Measurements from ENCODE around the gene RCL1. TPM values are rescaled to one million over a fixed set of nuclear protein-coding genes. Genes with fewer than 3 reads are reported as not detected.

The RCL1 gene
- 12.1 and 13.2 TPM in 2 replicates for total RNA-seq
- 9.0 and 12.9 TPM in 2 replicates for polyA plus RNA-seq
- polyA plus RNA-seq (2011; cell fraction: cytosol; rRNA removed) = 13.3 and 15.1 TPM in 2 replicates
- 12.4 and 16.0 TPM in 2 replicates for polyA plus RNA-seq (2011; cell fraction: nucleus; rRNA removed)
- 12.5 and 19.1 TPM in 2 replicates for polyA plus RNA-seq (2012)
- polyA minus RNA-seq = 12.8 and 15.1 TPM in 2 replicates
- 11.8 TPM for polyA minus RNA-seq (2011; cell fraction: cytosol; rRNA and poly(A)+ RNA removed)
- 17.2 and 19.3 TPM in 2 replicates for polyA minus RNA-seq (2011; cell fraction: nucleus; rRNA and poly(A)+ RNA removed)
- Bru-seq, nascent RNA = percentile 75 among the genes with signal in this experiment
- BruChase-seq, experiment 1, labeled RNA remaining after a 6-hour chase = percentile 64 among the genes with signal in this experiment
- BruChase-seq, experiment 2, labeled RNA remaining after a 2-hour chase = percentile 65 among the genes with signal in this experiment
- long read RNA-seq, transcript RCL1-204 (9 exons, 2,134 nt) = major isoform, 22 of 29 reads
- long read RNA-seq, partial matches to known transcripts = 3 of 29 reads
- long read RNA-seq, other reads (novel, unspliced or antisense) = 0 of 29 reads

- Histone ChIP-seq H3K9me1 (replicated peaks; ENCODE audit: control insufficient read depth, extremely low read depth, insufficient read depth, low read length) (no peaks in the 10 kb centered on the region), H3K27ac (ENCODE audit: insufficient read depth, low read depth, low read length) (peak within 1 kb of the TSS; percentile 75), H3K79me2 (ENCODE audit: control insufficient read depth, insufficient read depth, low read length) (peaks cover 48% of the 10 kb centered on the region), H3K4me3 (replicated peaks in 1 of 3; ENCODE audit: insufficient read depth in 1 of 3, low read depth in 1 of 3, low read length in 3 of 3) (peak within 1 kb of the TSS; percentile 92 to 94 (median 94)), H3K4me1 (ENCODE audit: control insufficient read depth, extremely low read depth, insufficient read depth, low read length) (peaks cover 19% of the 10 kb centered on the region), H3K9ac (replicated peaks; ENCODE audit: extremely low read depth, insufficient read depth, low read length) (peak within 1 kb of the TSS; percentile 81), H4K20me1 (replicated peaks; ENCODE audit: control insufficient read depth, extremely low read depth, insufficient read depth, low read length) (no peaks in the 10 kb centered on the region), H2AFZ (ENCODE audit: low read depth, low read length) (peak within 1 kb of the TSS; percentile 99), H3K9me3 (replicated peaks; ENCODE audit: control insufficient read depth, insufficient read depth, low read length) (no peaks in the 10 kb centered on the region), H3K27me3 (ENCODE audit: control insufficient read depth in 2 of 2, insufficient read depth in 2 of 2, low read length in 2 of 2) (peaks cover 0 to 3% of the 10 kb centered on the region in 2 experiments), H3K4me2 (ENCODE audit: insufficient read depth, low read length) (peak within 1 kb of the TSS; percentile 96), H3K36me3 (ENCODE audit: control insufficient read depth in 2 of 2, extremely low read depth in 1 of 2, insufficient read depth in 2 of 2, low read length in 2 of 2) (no peaks in the 10 kb centered on the region)
- DNase-seq (ENCODE audit: low read depth, low spot score) (peak; percentile 98), FAIRE-seq (peak; percentile 97)
- dilution Hi-C loops (cut with MboI; ENCODE audit: extremely low pct_ligation_motif_present, low sequenced_read_pairs) (no loop called here), intact Hi-C loops (cut with micrococcal nuclease) (loop anchor here (1.0 to 2.0 kb wide), 3 partner anchors 30 to 192 kb away; partner anchors contain the start of gene JAK2)
- TSS peak; percentile 17 for BruUV-seq (replicated peaks)
- CTCF ChIA-PET = interaction anchor here (0.5 to 3.5 kb wide), 16 partner anchors 16 to 808 kb away, joined by 3 to 24 read pairs (median 4); partner anchors contain the start of genes CD274 and JAK2
- POLR2A ChIA-PET = interaction anchor here (0.6 to 1.5 kb wide), 3 partner anchors 40 to 835 kb away, joined by 3 read pairs; partner anchors contain the start of gene JAK2
- TF ChIP-seq FOS (IDR thresholded peaks at IDR 0.05; ENCODE audit: borderline replicate concordance, insufficient read depth, low read length) (no peak), JUN (IDR thresholded peaks at IDR 0.05; ENCODE audit: borderline replicate concordance, insufficient read depth, insufficient read length, low read depth) (no peak), POLR2AphosphoS5 (IDR thresholded peaks at IDR 0.05; ENCODE audit: insufficient read depth, low read depth, low read length) (peak; percentile 50), POLR2A (IDR thresholded peaks at IDR 0.05; ENCODE audit: low read depth, low read length) (peak; percentile 60), EZH2 (IDR thresholded peaks at IDR 0.05; ENCODE audit: borderline replicate concordance, low read depth, low read length, severe bottlenecking) (peak; percentile 7), GATA2 (IDR thresholded peaks at IDR 0.05; ENCODE audit: insufficient read depth, insufficient read length, low read depth, low read length) (no peak), MAX (IDR thresholded peaks at IDR 0.05; ENCODE audit: insufficient read depth, insufficient read length) (peak; percentile 85), MYC (IDR thresholded peaks at IDR 0.05; ENCODE audit: low read depth, low read length) (peak; percentile 49), CTCF (IDR thresholded peaks at IDR 0.05; ENCODE audit: extremely low read depth in 1 of 2, insufficient read depth in 1 of 2, low read depth in 1 of 2, low read length in 2 of 2) (no peak)
Measured at GRCh38 chr9:4792572-4793458, at the start of gene RCL1. Gene RCL1, plus strand, starts transcription at chr9:4792944. Its CDS starts 148 bp downstream, at chr9:4793092.

All from endothelial cell of umbilical vein (primary cell).